Measurements from ENCODE around the gene GALNT9. TPM values are rescaled to one million over a fixed set of nuclear protein-coding genes. Genes with fewer than 3 reads are reported as not detected.
A peak's percentile ranks its signal among the peaks of the same experiment; 100 is the strongest.

Gene GALNT9
- total and polyA plus RNA-seq, 8 donors, result 0.17 to 5.0 (median 2.8) TPM; not detected in 1

DNA sequence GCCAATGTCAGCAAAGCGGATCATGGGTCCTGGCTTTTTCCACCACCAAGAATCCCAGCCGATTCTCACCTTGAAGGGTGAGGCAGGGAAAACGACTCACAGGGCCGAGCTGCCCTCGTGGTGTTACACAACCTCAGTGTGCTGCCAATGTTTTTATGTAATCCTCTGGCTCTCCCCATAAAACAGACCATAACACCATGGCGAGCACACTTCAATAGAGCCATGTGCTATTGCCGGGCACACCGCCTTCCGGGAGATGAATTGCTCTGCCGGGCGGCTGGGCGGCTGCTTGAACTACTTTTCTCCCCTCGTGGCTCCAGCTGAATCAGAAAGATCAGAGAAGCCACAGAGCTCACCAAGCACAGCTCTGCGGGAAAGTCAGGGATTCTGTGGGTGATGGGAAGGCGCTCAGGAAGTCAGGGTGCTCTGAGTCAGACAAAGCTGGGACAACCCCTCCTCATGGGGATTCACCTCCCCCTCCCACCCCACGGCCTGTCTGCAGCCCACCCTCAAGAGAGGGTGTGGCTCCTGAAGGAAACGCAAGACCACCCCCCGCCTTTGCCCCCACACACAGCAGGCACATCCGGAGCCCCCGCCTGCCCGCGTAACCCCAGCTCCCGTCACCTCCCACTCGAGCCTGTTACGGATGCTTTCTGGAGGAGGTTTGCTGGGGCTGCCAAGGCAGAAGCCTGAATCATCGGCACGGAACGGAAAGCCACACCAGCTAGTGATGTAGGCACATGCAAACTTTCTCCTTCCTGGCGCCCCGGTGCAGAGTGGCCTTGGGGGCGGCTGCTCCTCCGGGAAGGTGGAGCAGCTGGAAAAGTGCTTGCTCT is 1.8 kb downstream of the GALNT9 start:
- peak; percentile 72 for ATAC-seq
- intact Hi-C loops (cut with DNase I), result no loop called here
- no peak overlapping the region for H3K4me3 ChIP-seq
- H3K4me1 ChIP-seq, result peaks cover 5 to 10% of the 10 kb centered on the region in 2 donors
- TF ChIP-seq CTCF (IDR thresholded peaks at IDR 0.05), result no peak
- no peaks in the 10 kb centered on the region for H3K36me3 ChIP-seq
- H3K27ac ChIP-seq, result no peak overlapping the region
- peak in 3 of 4 donors; percentile 24 to 62 (median 40) for DNase-seq
- H3K27me3 ChIP-seq, result peaks cover 22 to 99% of the 10 kb centered on the region in 2 donors
- H3K9me3 ChIP-seq, result no peaks in the 10 kb centered on the region

DNA sequence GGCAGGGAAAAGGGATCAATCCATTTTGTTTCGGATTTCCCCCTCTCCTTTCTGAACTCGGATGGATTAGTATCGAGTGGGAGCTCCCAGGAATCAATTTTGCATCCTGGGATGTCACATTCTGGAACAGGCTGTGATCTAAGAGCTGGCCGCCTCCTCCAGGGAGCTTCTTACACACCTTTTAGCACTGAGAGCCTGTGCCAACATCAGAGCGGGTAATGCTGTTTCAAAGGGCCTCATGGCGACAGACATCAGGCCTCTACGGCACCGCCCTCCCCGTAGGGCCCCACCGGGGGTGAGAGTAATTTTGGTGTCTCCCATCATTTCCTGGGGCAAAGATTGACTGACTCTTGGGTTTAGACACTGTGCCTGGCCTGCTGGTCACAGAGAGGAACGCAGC is 2.7 kb downstream of the GALNT9 start:
- ATAC-seq, result no peak
- Histone ChIP-seq H3K9me3 (no peaks in the 10 kb centered on the region), H3K4me3 (no peak overlapping the region), H3K27ac (no peak overlapping the region), H3K27me3 (peaks cover 22 to 99% of the 10 kb centered on the region in 2 donors), H3K36me3 (no peaks in the 10 kb centered on the region), H3K4me1 (peaks cover 5 to 10% of the 10 kb centered on the region in 2 donors)
- intact Hi-C loops (cut with DNase I), result no loop called here
- DNase-seq, result no peak
- TF ChIP-seq CTCF (IDR thresholded peaks at IDR 0.05), result no peak

DNA sequence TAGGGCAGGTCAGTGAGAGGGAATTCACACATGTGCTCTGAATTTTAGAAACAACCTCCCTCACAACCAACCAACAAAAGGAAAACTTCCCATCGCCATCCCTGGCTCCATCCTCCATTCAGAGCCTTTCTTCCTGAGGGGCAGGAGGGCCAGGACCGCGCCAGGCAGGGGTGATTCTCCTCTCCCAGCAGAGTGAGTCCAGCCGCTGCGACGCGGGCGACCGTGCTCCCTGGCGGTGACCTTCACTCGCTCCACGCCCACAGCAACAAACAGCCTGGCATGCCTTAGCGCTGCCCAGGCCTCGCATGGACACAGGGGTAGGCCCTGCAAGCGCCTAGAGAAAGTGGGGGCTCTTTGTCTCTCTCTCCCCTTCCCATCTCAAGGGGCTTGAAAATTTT is 3.7 kb downstream of the GALNT9 start:
- TF ChIP-seq CTCF (IDR thresholded peaks at IDR 0.05), result no peak
- H3K4me1 ChIP-seq, result peaks cover 5 to 10% of the 10 kb centered on the region in 2 donors
- DNase-seq (peak in 1 of 4 donors; percentile 78), ATAC-seq (no peak)
- H3K9me3 ChIP-seq, result no peaks in the 10 kb centered on the region
- H3K36me3 ChIP-seq, result no peaks in the 10 kb centered on the region
- intact Hi-C loops (cut with DNase I), result no loop called here
- H3K4me3 ChIP-seq, result no peak overlapping the region
- H3K27ac ChIP-seq, result no peak overlapping the region
- peaks cover 22 to 99% of the 10 kb centered on the region in 2 donors for H3K27me3 ChIP-seq

DNA sequence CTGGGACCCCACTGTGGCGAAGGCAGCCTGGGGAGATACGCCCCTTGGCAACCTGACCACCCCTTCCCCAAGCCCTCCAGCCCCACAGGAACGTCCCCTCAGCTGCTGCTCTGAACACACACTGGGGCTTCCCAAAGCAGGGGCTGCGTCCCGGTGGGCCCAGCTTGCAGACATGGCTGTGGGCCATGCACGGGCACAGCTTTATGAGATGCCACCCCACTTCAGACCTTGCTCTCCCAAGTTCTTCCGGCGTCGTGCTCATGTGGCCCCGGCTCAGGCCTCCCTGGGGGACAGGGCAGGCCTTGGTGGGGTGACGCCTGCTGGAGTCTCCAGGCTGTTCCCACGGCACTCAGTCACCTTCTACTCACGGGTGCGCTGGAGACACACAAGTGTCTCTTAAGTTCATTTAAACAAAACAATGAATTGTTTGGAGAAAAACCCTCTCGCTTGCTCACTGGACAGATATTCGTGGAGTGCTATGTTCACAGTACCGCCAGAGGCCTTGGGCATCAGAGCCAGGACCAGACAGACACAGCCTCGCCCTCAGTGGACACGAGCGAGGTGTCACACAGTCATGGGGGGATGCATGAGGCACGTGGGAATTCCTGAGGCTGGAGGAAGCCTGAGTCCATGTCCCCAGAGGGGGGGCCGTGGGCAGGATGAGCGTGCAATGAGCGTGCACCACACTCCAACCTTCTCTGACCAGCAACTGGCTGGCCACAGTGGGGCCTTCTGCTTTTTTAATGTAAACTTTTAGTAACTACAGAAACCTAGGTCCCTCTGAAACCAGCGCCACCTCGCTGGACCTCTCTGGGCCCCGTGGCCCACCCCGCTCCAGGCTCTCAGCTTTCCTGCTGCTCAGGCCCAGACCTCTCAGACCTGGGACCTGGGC is 4.3 kb downstream of the GALNT9 start:
- Histone ChIP-seq H3K9me3 (no peaks in the 10 kb centered on the region), H3K36me3 (no peaks in the 10 kb centered on the region), H3K4me3 (no peak overlapping the region), H3K27ac (no peak overlapping the region), H3K27me3 (peaks cover 17 to 98% of the 10 kb centered on the region in 2 donors), H3K4me1 (peaks cover 5 to 10% of the 10 kb centered on the region in 2 donors)
- intact Hi-C loops (cut with DNase I), result no loop called here
- peak in 1 of 4 donors; percentile 62 for DNase-seq
- no peak for TF ChIP-seq CTCF (IDR thresholded peaks at IDR 0.05)
- no peak for ATAC-seq

GRCh38 chr12:132324173-132324572 is 5.2 kb downstream of the GALNT9 start:
- no peak for TF ChIP-seq CTCF (IDR thresholded peaks at IDR 0.05)
- no peak overlapping the region for H3K4me3 ChIP-seq
- H3K4me1 ChIP-seq, result peaks cover 5 to 10% of the 10 kb centered on the region in 2 donors
- H3K27me3 ChIP-seq, result peaks cover 17 to 95% of the 10 kb centered on the region in 2 donors
- peak in 1 of 4 donors; percentile 71 for DNase-seq
- no peaks in the 10 kb centered on the region for H3K36me3 ChIP-seq
- ATAC-seq, result no peak
- no peaks in the 10 kb centered on the region for H3K9me3 ChIP-seq
- intact Hi-C loops (cut with DNase I), result no loop called here
- H3K27ac ChIP-seq, result no peak overlapping the region

All from left lung (tissue), 10 donors.